Endometrial microvascular endothelial cells (primary cell): Measurements from ENCODE around the gene GPR89A. TPM values are rescaled to one million over a fixed set of nuclear protein-coding genes. Genes with fewer than 3 reads are reported as not detected.
"Not testable (repeated sequence)": the region's sequence is repeated elsewhere in the genome, so short reads cannot be mapped to it uniquely, and the experiment has no call there.

Source experiments
- in situ Hi-C: cut with HindIII; loops from 2 replicates; pipeline ENCODE4 v1.10.0; 2017; ENCODE audit warnings: low sequenced_read_pairs, low pct_unique_long_range_greater_than_20kb; ENCODE audit errors: inconsistent ontology term
- total RNA-seq: library from RNA; depleted of rRNA; stranded (reverse); fragments of >200 nt; gene quantifications from one replicate; pipeline ENCODE4 v1.2.3, GENCODE V29; 2015; ENCODE audit errors: inconsistent ontology term

GPR89A gene
- total RNA-seq, 1 donor from 2014 or later, result 47.6 TPM

- in situ Hi-C loops, result not testable (repeated sequence)
Observed at GRCh38 chr1:145670995-145671745, 63.4 kb downstream of the GPR89A start.

DNA sequence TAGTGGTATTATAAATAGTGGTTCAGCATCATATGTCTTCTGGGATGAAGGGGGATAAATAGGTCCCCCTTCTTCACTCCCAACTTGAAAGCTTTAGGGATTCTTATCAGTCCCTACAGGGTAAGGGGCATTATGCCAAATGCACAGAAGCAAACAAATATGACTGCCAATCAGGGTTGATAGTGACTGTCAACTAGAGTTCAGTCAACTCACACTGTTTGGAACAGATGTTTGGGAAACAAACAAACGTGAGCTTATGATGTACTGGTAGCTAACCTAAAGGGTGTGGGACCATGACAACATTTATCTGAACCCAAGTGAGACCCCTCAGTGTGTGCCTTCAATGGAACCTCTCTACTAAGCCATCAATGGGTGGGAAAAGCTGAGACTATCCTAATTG is 65.4 kb downstream of the GPR89A start:
- in situ Hi-C loops, result not testable (repeated sequence)

- in situ Hi-C loops, result not testable (repeated sequence)
Observed at GRCh38 chr1:145684858-145685257, 77.1 kb downstream of the GPR89A start.

- in situ Hi-C loops, result not testable (repeated sequence)
Observed at GRCh38 chr1:145686078-145686477, 78.3 kb downstream of the GPR89A start.

- in situ Hi-C loops, result no loop called here
Observed at GRCh38 chr1:145688328-145688727, 80.5 kb downstream of the GPR89A start.

GRCh38 chr1:145688924-145689323 is 81.1 kb downstream of the GPR89A start:
- in situ Hi-C loops, result no loop called here

DNA sequence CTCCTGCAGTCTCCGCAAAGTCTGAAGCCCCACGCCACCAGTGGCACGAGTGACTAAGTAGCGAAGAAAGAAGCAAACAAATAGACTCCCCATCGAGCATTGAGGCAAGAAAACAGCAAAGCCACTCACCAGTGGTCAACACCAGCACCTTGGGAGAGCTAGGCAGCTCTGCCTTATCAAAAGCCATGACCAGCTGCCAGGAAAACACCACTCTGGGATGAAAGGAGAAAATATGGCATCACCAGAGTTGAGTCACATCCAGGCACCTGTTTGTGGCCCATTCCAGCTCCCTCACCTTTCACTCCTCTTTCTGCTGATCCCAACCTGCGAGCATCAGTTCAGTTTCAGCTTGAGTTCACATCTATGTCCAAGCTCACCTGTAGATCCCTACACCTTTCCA is 82.1 kb downstream of the GPR89A start:
- in situ Hi-C loops, result no loop called here

GRCh38 chr1:145690587-145691558 is 83.1 kb downstream of the GPR89A start:
- in situ Hi-C loops, result no loop called here

- in situ Hi-C loops, result no loop called here
Observed at GRCh38 chr1:145692785-145693443, 85.1 kb downstream of the GPR89A start.

GRCh38 chr1:145695821-145696629 is 88.2 kb downstream of the GPR89A start:
- in situ Hi-C loops, result no loop called here

GRCh38 chr1:145696630-145696960 is 88.8 kb downstream of the GPR89A start:
- in situ Hi-C loops, result no loop called here

DNA sequence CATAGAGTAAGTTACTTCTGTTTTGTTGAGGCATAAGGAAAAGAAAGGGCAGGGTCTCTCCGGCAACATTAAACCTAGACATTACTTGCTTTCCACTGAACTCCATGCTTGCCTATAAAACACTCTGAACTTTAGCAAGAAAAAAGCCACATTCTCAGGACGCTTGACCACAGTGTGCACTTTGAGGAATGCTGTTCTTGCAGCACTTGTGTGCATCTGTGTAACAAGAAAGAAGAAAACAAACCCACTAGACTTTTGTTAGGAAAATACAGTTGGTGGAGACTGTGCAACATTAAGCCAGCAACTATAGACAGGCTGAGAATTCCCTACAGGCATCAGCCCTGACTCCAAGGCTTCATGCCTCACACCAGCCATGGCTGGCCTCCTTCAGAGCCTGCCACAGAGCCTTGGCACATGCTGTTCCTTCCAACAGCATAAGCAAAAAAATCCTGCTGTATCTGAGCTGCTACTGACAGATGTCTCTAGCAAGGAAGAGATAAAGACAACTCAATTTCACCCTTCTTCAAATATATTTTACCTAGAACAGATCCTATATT is 93.6 kb downstream of the GPR89A start:
- in situ Hi-C loops, result no loop called here

DNA sequence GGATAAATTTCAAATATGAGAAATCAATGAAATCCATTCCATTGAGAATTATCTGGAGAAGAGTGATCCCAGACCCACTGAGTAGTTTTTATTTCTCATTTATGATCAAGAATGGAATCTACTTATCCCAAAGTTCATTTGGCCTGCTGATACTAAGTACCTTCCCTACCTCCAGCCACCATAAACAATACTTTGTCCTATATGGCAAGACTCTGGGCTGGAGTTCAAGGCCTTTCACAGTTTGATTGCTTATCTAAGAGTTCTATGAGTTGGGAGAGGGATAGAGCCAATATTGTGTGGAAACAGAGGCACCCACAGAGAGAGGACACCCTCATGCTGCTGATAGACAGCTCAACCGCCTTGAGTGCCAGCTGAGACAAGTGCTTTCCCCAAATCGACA is 94.3 kb downstream of the GPR89A start:
- in situ Hi-C loops, result no loop called here

DNA sequence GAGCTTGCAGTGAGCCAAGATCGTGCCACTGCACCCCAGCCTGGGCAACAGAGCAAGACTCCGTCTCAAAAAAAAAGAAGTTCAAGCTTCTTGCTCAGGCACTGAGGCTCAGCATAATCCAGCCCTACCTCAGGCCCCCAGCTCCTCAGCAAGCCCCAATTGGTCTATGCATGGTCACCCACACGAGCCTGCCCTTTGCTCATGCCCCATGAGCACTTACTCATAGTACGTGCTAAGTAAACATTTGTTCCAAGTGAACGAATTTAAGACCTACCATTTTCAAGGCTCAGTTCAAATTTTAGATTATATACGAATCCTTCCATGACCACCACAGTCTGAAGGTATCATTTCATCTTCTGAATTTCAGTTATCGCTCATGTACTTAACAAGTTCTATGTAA is 95.0 kb downstream of the GPR89A start:
- in situ Hi-C loops, result no loop called here

GRCh38 chr1:145705622-145706021 is 97.8 kb downstream of the GPR89A start:
- in situ Hi-C loops, result no loop called here

DNA sequence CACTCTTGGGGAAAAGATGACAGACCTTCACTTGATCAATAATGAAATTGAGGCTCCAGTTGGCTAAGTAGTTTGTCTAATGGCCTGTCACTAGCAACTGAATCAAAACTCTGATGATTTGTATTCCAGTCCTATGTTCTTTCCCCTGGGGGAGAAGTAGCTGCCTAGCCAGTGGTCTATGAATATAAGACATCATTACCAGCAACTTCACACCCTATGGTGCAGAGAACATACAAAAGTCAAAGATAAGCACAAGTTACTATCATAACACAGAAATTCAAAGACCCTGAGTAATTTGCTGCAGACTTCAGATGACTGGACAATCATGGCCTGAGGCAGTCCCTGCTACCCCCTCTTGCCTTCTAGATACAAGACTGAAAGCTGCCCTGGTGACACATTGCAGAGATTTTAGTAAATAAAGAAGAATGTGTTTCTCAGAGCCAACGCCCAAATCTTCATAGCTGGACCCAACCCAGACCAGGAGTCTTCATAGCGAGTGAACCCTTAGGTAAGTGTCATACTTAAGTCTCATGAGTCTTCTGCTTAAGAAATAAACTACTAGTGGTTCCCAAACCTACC is 98.4 kb downstream of the GPR89A start:
- in situ Hi-C loops, result no loop called here

GRCh38 chr1:145707183-145707867 is 99.5 kb downstream of the GPR89A start, which contains the start of gene PDZK1:
TSS of gene PDZK1 (minus strand) at chr1:145707368. CDS start at chr1:145688021, 19,347 bp downstream.
- in situ Hi-C loops, result no loop called here
